ENCODE data around the gene RTP5.

The RTP5 gene

DNA sequence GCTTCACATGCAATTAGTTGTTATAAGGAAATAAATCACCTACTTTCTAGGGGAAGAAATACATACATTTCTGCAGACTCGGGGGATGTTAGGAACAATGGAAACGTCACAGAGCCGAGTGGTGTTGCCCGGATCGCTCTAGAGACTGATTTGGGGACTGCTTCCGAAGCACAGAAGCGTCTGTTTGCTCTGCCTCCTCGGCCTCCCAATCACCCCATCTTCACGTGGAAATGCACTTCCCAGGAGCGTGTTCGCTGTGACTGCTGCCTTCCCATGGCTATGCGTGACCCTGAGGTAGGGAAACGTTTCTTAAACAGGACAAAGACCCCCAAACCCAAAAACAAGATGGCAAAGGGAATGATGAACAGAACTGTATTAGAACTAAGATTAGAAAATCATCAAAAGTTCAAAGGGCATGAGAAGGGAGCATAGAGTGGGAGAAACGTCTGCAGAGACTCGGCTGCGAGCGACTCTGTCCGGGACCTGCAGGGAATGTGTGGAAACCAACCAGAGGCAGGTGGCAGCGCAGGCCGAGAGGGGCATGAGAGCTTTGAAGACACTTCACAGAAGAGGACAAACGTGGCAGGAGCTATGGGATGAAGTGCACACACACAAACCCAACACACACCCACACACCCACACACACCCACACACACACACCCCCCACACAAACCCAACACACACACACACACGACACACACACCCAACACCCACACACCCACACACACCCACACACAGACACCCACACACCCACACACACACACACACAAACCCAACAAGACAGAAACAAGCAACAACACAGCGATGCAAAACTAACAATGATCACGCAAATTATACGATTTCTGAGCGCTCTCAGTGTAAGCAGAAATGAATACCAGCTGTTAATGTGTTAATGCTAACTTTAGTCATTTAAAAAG lies 41.3 kb downstream of the RTP5 start:
- no peaks in the 10 kb centered on the region for H3K79me2 ChIP-seq (ENCODE audit: insufficient read depth, low read length)
- no peaks in the 10 kb centered on the region for H3K36me3 ChIP-seq (ENCODE audit: low read length)
- no peaks in the 10 kb centered on the region for H3F3A ChIP-seq (ENCODE audit: insufficient read depth)
- no peak overlapping the region for H3K4me3 ChIP-seq (ENCODE audit: insufficient read depth, low read length, poor library complexity, severe bottlenecking)
- no peaks in the 10 kb centered on the region for H3K9me2 ChIP-seq (replicated peaks; ENCODE audit: insufficient read depth, low read length)
- H3K9ac ChIP-seq (ENCODE audit: low read length) = no peak overlapping the region
- TF ChIP-seq, protein P1, sequence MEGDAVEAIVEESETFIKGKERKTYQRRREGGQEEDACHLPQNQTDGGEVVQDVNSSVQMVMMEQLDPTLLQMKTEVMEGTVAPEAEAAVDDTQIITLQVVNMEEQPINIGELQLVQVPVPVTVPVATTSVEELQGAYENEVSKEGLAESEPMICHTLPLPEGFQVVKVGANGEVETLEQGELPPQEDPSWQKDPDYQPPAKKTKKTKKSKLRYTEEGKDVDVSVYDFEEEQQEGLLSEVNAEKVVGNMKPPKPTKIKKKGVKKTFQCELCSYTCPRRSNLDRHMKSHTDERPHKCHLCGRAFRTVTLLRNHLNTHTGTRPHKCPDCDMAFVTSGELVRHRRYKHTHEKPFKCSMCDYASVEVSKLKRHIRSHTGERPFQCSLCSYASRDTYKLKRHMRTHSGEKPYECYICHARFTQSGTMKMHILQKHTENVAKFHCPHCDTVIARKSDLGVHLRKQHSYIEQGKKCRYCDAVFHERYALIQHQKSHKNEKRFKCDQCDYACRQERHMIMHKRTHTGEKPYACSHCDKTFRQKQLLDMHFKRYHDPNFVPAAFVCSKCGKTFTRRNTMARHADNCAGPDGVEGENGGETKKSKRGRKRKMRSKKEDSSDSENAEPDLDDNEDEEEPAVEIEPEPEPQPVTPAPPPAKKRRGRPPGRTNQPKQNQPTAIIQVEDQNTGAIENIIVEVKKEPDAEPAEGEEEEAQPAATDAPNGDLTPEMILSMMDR (IDR thresholded peaks at IDR 0.05; ENCODE audit: insufficient read depth, low read length, poor library complexity, severe bottlenecking) = no peak
- TF ChIP-seq EZH2phosphoT487 (conservative IDR thresholded peaks at IDR 0.05; ENCODE audit: low read length) = no peak
- H3K4me2 ChIP-seq (ENCODE audit: low read depth, low read length, poor library complexity, severe bottlenecking) = no peak overlapping the region
- H3K9me3 ChIP-seq (ENCODE audit: insufficient read depth, low read length) = no peaks in the 10 kb centered on the region
- H2AFZ ChIP-seq (ENCODE audit: low read depth, low read length, severe bottlenecking) = no peak overlapping the region
- H3K27me3 ChIP-seq (ENCODE audit: low read length) = no peaks in the 10 kb centered on the region
- H3K27ac ChIP-seq (ENCODE audit: low read depth, low read length) = no peak overlapping the region
- H4K20me1 ChIP-seq (ENCODE audit: low read depth, low read length) = no peaks in the 10 kb centered on the region

DNA sequence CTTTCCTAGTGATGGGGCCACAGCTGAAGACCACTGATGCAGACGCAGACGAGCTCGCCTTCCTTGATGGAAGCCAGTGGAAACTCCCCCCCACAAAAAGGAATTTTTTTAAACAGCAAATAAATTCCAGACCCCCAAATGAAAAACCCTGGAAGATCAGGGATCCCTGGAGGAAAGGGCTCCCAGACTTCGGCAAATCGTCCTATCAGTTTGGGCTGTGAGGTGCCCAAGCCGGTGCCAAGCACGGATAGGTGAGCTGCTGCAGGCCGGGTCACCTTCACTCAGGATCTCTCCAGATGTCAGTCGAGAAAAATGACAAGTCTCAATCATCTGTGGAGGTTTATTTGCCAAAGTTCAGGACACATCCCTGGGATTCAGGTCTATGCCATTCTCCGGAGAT lies 42.0 kb downstream of the RTP5 start:
- H2AFZ ChIP-seq (ENCODE audit: low read depth, low read length, severe bottlenecking) = no peak overlapping the region
- H3K4me3 ChIP-seq (ENCODE audit: insufficient read depth, low read length, poor library complexity, severe bottlenecking) = no peak overlapping the region
- no peaks in the 10 kb centered on the region for H3K27me3 ChIP-seq (ENCODE audit: low read length)
- no peak overlapping the region for H3K4me2 ChIP-seq (ENCODE audit: low read depth, low read length, poor library complexity, severe bottlenecking)
- no peaks in the 10 kb centered on the region for H3K9me3 ChIP-seq (ENCODE audit: insufficient read depth, low read length)
- no peaks in the 10 kb centered on the region for H3K9me2 ChIP-seq (replicated peaks; ENCODE audit: insufficient read depth, low read length)
- no peak for TF ChIP-seq EZH2phosphoT487 (conservative IDR thresholded peaks at IDR 0.05; ENCODE audit: low read length)
- TF ChIP-seq, protein P1 (IDR thresholded peaks at IDR 0.05; ENCODE audit: insufficient read depth, low read length, poor library complexity, severe bottlenecking) = no peak
- H4K20me1 ChIP-seq (ENCODE audit: low read depth, low read length) = no peaks in the 10 kb centered on the region
- H3K27ac ChIP-seq (ENCODE audit: low read depth, low read length) = no peak overlapping the region
- no peak overlapping the region for H3K9ac ChIP-seq (ENCODE audit: low read length)
- no peaks in the 10 kb centered on the region for H3F3A ChIP-seq (ENCODE audit: insufficient read depth)
- no peaks in the 10 kb centered on the region for H3K79me2 ChIP-seq (ENCODE audit: insufficient read depth, low read length)
- H3K36me3 ChIP-seq (ENCODE audit: low read length) = no peaks in the 10 kb centered on the region

DNA sequence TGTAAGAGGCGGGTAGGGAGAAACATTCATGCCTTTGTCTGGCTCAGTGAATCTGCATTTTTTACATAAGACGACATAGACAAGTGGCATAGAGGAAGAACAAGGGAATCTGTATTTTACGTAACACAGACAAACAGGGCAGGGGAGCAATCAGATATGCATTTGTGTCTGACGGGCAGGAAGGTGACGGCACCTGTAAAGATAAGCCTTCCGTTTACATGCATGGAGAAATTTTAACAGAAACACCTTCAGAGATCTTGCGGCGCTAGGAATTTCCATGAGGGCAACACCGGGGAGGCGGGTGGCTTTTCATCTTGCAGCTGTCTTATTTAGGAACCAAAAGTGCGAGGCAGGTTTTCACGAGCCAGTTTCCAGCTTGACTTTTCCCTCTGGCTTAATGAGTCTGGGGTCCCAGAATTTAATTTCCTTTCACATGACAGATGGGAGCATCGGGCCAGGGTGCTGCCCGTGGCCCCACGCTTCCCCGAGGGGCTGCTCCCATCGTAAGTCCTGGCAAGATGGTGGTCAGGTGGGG lies 42.6 kb downstream of the RTP5 start:
- Histone ChIP-seq H3K9ac (ENCODE audit: low read length) (no peak overlapping the region), H3K9me3 (ENCODE audit: insufficient read depth, low read length) (no peaks in the 10 kb centered on the region), H3K4me3 (ENCODE audit: insufficient read depth, low read length, poor library complexity, severe bottlenecking) (no peak overlapping the region), H4K20me1 (ENCODE audit: low read depth, low read length) (no peaks in the 10 kb centered on the region), H3K9me2 (replicated peaks; ENCODE audit: insufficient read depth, low read length) (no peaks in the 10 kb centered on the region), H3K79me2 (ENCODE audit: insufficient read depth, low read length) (no peaks in the 10 kb centered on the region), H3K36me3 (ENCODE audit: low read length) (no peaks in the 10 kb centered on the region), H2AFZ (ENCODE audit: low read depth, low read length, severe bottlenecking) (no peak overlapping the region), H3K27ac (ENCODE audit: low read depth, low read length) (no peak overlapping the region), H3K27me3 (ENCODE audit: low read length) (no peaks in the 10 kb centered on the region), H3F3A (ENCODE audit: insufficient read depth) (no peaks in the 10 kb centered on the region), H3K4me2 (ENCODE audit: low read depth, low read length, poor library complexity, severe bottlenecking) (no peak overlapping the region)
- no peak for TF ChIP-seq EZH2phosphoT487 (conservative IDR thresholded peaks at IDR 0.05; ENCODE audit: low read length)
- TF ChIP-seq, protein P1 (IDR thresholded peaks at IDR 0.05; ENCODE audit: insufficient read depth, low read length, poor library complexity, severe bottlenecking) = no peak
